Testis (tissue), 2 donors: ENCODE results near the gene OCSTAMP.

Experiments used
- POLR2A ChIP-seq: fragments of 450-650 bp; IDR thresholded peaks from one replicate; pipeline ENCODE4 v1.6.1; 2017; ENCODE audit warnings: antibody characterized with exemption, mild to moderate bottlenecking, moderate library complexity
- TF ChIP-seq, protein P1 (sequence below), 3 experiments: fragments of 450-650 bp in 2 of 3; fragments of 200-600 bp in 1 of 3; sonication (generic) in 1 of 3; IDR thresholded peaks; one replicate each; pipeline ENCODE4 v1.5.1; 2016 to 2019; ENCODE audit warnings: antibody characterized with exemption in 3 of 3, mild to moderate bottlenecking in 2 of 3, moderate library complexity in 1 of 3

DNA sequence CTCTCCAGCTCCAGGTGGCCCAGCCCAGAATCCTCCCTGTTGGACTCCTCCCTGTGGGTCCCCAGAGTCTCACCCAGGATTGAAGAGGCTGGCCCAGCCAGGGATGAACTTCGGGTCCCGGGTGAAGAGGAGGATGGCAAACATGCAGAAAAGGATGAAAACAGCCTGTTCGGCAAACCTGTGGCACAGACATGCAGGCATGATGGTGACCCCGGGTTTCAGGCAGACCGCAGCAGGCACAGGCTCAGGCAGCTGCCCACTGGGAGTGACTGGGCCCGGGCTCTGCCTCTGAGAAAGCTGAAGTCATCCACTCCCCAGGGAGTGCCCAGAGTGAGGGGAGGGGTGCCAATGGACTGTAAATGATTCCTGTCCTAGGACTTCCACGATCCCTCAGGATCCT is 37.5 kb upstream of the OCSTAMP start:
- TF ChIP-seq POLR2A: no peak
- TF ChIP-seq, protein P1, sequence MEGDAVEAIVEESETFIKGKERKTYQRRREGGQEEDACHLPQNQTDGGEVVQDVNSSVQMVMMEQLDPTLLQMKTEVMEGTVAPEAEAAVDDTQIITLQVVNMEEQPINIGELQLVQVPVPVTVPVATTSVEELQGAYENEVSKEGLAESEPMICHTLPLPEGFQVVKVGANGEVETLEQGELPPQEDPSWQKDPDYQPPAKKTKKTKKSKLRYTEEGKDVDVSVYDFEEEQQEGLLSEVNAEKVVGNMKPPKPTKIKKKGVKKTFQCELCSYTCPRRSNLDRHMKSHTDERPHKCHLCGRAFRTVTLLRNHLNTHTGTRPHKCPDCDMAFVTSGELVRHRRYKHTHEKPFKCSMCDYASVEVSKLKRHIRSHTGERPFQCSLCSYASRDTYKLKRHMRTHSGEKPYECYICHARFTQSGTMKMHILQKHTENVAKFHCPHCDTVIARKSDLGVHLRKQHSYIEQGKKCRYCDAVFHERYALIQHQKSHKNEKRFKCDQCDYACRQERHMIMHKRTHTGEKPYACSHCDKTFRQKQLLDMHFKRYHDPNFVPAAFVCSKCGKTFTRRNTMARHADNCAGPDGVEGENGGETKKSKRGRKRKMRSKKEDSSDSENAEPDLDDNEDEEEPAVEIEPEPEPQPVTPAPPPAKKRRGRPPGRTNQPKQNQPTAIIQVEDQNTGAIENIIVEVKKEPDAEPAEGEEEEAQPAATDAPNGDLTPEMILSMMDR (IDR thresholded peaks at IDR 0.05): no peak
